ENCODE data around the gene SLC16A9.

DNA sequence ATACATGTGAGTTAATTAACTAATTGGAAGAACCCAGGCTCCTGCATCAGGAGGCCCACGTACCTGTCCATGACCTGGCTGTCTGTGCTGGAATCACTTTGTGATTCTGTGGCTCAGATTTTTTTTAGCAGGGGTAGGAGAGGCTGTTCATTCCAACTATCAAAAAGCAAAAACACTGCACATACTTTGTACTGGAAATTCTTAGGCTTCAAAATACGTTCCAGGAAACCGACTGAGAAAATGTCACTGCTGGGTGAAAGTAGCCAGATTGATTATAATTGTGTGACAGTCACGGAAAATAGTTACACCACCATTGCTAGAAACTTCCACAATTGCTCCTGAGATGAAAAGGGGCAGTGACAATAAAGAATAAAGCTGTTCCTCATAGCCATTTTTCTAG lies 91.0 kb downstream of the SLC16A9 start:
- TF ChIP-seq PKNOX1 (IDR thresholded peaks at IDR 0.05) = no peak
- no peak for TF ChIP-seq SUZ12 (IDR thresholded peaks at IDR 0.05)
- no peak for TF ChIP-seq SP1 (IDR thresholded peaks at IDR 0.05)
- no peak for TF ChIP-seq FOXM1 (IDR thresholded peaks at IDR 0.05; ENCODE audit: borderline replicate concordance)
- TF ChIP-seq ELF4 (IDR thresholded peaks at IDR 0.05) = no peak
- TF ChIP-seq HDGF (IDR thresholded peaks at IDR 0.05; ENCODE audit: borderline replicate concordance) = no peak

Data from HEK293T (cell line).